GM21717 (cell line): ENCODE measurements around the gene SCN8A.

Experiments
- ATAC-seq: cut with Tn5 transposase; IDR thresholded peaks from one replicate; pipeline ENCODE4 v1.9.1; 2021; ENCODE audit warnings: mild to moderate bottlenecking, moderate library complexity; ENCODE audit not compliant: unreplicated experiment

The SCN8A gene

DNA sequence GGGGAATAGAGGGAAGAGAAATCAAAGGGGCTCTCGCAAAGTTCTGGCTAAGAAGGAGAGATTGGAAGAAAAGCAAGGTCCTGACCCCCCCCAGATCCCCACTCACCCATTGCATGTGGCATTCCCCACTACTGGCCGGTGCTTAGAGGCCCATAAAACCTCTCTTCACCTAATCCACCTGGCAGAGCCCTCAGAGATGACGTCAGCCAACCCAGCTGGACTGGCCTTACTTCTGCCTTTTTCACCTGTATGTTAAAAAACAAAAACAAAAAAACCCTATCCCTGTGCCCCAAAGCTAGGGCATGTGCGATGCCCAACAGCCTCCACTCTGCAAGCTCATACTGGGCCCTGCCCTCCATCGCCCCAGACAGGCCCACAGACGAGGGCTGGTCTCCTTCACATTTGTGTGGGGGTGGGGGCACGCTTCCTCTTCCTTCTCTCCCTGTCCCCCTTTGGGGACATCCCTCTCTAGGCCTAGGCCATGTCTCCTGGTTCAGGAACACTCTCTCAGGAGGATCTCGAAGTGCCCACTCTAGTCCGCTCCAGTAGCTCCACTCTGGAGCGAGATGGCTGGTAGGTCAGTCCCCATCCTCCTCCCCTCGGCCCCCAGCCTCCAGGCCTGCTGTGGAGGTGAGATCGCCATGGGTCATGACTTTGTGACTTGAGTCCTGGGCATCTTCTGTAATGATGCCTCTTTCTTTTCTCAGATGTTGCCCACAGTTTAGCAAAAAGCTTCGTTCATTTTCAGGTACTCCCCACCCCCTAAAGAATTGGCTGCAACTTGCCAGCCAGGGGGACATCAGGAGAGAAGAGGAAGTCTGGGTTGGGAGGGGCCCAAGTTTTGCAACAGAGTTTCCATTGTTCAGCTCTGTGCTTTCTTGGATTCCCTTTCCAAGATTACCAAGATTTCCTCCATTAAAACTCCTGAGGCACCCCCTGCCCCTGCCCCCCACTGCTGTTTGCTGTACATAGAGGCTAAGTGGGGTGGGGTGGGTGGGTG, 220.5 kb downstream of the SCN8A start:
- ATAC-seq = no peak

DNA sequence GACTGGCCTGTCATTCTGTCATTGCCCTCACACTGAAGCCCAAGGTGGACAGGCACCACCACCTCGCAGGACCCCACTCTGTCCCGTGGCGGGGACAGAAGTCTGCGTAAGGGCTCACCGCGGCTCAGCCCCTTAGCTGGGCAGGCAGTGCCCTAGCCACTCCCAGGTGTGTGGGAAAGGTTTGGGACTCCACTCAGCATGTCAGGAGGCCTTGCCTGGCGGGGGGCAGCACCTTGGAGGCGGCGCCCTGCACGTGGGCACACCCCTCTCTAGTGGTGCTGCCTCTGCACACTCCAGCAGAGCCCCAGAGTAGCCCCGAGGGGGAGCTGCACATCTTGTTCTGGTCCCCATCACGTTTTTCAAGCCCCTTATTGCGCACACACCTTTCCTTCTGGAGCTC, 221.8 kb downstream of the SCN8A start:
- no peak for ATAC-seq

DNA sequence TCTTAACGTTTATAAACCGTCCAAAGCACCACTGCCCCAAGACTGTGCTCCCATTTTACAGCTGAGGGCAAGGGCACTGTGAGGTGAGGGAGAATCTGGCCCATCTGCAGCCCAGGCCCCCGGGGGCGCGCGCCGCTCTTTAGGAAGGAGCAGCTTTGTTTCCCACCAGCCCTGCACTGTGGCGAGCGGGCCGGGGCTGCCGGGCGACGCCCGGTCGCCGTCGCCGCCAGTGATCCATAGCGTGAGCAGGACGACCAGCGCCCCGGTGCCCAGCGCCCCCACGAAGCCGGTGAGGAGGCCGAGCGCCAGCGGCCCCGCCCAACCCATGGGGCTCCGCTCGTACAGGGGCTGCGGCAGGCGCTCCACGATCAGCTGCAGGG, 222.9 kb downstream of the SCN8A start:
- ATAC-seq = no peak

DNA sequence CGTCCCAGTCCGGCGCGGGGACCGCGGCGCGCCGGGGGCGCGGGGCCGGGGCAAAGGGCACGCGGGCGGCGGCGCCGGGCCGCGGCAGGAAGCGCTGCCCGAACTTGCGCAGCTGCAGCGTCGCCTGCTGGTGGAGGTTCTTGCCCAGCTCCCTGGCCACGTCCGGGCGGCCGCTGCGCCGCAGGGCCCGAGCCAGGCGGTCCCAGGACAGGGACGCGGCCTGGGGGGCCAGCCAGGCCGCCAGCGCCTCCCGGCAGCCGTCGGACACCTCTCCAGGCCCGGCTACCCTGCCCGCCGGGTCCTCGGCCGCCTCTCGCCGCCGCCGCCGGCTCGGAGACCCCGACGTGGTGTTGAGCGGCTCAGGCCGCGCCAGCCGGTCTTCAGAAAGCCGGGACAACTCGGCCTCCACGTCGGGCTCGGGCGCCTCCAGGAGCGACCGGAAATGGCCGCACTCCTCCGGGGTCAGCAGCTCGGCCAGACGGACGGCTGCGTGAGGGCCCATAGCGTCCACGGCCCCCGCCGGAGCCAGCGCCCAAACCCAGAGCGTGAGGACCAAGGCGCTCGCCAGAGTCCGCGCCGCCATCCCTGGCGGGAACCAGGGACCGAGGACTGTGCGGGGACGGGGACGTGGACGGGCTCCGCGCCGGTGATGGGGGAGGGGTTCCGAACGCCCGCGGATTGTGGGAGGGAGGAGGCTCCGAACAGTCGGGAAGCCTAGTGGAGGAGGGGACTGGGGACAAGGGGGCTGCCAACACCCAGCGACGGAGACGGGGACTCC, 223.5 kb downstream of the SCN8A start:
- ATAC-seq = no peak

DNA sequence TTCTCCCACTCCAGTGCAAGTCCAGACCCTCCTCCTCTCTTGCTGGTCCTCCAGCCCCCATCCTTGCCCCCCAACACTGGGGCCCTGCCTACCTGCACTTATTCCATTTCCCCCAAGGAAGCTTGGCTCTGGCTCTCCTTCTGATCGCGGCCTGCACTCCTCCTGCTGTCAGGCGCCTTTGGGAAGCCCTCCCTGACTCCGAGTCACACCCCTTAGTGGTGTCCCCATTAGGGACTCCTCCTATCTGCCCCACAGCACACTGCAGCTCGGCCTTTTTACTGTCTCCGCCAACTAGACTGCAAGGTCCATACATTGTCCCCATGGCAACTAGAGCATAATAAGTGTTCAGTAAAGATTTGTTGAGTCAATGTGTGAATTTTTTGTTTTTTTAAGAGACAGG, 224.5 kb downstream of the SCN8A start:
- ATAC-seq = no peak

DNA sequence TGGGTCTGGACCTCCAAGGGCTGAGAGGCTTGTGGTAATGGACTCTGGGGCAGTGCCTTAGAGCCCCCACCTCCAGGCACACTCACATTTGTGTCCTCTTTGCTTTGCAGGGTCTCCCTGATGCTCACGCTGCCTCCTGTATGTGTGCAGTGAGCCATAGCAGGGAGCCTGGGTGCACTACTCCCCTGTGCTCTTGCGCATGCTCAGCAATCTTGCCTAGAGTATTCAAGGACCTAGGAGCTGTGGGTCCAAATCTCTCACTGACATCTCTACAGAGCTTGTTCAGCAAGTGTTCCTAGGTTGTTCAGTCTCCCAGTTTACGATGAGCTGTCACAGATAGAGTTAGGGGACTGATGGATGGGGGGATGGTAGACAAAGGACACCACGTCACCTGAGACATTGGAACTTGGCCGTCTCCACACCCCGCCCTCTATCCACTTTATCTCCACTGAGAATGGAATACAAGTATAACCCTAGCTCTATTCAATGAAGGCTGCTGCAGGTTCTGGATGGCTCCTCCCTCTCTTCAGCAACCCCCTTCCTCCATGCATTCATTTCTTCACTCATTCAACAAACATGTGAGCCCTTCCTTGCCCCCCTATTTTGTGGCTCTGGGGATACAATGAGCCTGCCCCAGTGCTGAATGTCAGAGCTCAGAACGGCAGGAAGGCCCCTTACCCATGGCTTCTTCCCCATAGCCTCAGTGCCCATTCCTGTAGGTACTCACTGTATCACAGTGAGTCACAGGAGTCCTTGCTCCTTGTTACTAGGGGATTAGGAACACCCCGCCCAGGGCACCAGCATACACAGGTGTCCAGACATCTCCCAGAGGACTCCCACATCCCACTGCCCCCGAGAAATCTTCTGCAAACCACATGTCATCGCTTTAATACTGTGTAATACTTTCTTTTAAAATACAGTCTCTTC, 226.3 kb downstream of the SCN8A start:
- ATAC-seq = no peak

DNA sequence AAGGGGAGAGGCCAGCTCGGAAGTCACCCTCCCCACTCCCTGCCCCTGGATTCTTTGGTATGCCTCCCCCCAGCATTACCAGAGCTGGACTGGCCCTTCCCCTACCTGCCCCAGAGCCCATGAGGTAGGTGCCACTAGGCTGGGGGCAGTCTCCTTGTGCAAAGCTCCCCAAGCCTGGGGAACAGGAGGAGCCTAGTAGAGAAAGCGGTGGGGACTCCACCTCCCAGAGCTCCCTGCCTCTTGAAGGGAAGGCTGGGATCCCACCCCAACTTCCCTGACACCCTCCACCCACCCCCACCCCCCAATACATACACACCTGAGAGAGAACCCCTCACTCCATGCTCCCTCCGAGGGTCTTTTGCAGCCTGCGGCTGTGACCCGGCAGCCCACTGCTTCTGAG, 227.1 kb downstream of the SCN8A start:
- no peak for ATAC-seq

DNA sequence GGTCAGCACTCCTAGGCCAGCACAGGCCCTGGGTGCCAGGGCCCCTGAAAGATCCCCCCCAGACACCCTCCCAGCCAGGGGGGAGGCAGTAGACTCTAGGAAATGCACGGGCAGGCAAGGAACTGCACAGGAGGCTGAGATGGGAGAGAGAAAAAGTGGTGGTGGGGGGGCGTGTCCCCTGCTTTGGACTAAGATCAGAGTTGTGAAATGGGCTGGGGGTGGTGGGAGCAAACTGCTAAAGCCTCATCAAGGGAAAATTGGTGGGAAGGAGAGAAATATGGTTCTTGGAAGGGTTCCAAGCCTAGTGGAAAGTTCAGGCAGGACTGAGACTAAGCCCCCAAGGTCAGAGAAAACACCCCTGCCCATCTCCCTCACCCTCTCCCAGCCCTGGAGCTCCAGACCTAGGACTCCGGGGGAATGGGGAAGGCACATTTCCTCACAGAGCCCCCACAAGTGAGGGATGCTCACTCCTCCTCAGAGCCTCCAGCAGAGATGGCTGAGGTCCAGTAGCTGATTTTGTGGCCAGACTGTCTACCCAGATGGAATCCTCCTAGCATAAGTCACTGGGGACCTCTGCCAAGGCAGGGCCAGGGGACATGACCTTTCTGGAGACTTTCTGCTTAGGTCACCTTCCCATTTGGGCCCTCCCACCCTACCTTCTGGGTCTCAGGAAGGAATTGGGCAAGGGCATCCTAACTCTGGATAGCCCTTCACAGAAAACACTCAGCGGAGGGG, 227.7 kb downstream of the SCN8A start:
- no peak for ATAC-seq

DNA sequence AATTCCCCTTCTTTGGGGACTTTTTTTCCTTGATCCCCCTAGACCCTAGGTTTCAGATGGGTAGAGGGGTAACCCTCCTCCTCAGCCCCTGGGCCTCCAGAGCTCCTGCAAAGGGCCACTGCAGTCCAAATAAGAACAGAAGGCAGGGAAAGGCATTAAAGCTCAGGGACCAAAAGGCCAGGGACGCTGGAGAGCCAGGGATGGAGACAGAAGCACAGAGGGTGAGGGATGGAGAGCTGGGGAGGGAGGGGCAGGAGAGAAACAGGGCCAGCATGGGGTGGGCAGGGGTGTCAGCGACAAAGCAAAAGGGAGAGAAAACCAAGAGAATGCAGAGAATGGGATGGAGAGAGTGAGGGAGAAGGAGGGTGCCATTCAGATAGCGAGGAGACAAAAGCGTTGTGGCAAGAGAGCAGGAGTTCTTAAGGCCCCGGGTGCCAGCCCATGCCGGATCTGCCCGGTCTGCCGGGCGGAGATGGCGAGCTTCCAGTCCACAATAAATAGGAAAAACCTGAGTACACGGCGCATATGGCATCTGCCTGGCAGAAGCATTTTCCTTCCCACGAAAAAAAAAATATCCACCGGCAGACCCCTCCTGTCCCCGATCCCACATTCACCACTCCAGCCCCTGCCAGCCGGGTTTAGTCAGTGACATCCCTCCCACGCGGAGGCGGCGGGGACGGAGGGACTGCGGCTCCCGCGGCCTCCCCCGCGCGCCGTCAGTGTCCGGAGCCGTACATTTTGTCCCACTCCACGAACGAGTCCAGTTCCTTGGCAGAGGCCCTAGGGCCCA, 228.9 kb downstream of the SCN8A start:
- no peak for ATAC-seq

DNA sequence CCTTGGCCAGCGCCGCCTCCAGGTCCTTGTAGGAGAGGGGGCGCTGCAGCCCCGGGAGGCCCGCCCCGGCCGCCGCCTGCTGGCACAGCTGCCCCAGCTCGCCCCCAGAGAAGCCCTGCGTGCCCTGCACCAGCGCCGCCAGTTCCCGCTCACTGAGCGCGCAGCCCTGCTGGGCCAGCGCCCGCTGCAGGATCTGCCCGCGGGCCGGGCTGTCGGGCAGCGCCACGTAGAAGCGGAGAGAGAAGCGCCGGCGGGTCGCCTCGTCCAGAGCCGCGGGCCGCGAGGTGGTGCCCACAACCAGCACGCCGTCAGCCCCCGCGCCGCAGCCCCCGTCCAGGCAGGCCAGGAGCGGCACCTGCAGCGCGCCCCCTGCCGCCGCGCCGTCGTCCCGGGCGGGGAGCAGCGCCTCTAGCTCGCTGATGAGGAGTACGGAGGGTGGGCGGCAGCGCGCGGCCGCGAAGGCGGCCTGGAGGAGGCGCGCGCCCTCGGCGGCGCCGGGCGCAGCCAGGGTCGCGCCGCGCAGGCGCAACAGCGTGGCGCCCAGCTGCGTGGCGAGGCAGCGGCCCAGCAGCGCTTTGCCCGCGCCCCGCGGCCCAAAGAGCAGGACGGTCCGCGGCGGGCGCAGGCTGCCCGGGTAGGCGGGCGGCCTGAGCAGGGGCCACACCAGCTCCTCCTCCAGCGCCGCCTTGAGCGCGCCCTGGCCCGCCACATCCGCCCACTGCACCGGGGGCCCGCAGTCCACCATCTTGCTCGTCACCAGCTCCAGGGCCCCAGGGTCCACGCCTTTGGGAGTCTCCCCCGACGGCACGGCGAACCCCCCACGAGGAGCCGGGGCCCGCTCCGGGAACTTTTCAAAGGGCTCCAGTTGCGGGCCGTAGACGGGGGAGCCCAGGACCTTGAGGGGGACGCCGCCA, 229.8 kb downstream of the SCN8A start:
- ATAC-seq = no peak

DNA sequence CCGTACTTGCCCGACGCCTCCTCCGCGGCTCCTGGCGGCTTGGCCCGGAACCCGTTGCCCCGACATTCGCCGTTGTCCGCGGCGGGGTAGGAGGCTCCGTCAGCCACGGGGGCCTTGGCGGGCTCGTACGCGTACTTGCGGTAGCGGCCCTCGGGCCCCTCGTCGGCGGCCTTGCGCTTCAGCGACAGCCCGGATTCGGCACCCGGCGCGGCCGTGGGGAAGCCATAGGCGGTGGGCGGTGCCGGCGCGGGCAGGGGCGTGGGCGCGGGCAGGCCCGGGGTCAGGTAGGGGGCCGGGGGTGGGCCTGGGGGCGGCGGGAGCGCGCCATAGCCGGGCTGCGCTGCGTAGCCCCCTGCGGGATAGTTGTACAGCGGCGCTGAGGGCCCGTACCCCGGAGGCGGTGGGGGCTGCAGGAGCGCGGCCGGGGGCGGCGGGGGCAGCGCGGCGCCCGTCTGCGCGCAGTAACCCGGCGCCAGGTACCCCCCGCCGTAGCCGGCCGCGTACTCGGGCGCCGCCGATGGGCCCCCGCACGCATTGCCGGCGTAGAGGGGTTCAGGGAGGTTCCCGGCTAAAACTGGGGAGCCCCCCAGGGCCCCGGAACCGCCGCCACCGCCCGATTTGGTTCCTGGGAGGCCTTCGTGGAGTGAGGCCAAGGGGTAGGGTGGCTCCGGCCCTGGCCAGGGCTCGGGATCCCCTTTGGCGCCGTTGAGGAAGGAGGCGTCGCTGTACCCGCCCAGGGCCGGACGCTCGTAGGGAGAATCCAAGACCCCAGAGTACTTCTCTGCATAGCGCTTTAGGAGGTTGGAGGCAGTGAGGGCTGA, 230.6 kb downstream of the SCN8A start:
- no peak for ATAC-seq

DNA sequence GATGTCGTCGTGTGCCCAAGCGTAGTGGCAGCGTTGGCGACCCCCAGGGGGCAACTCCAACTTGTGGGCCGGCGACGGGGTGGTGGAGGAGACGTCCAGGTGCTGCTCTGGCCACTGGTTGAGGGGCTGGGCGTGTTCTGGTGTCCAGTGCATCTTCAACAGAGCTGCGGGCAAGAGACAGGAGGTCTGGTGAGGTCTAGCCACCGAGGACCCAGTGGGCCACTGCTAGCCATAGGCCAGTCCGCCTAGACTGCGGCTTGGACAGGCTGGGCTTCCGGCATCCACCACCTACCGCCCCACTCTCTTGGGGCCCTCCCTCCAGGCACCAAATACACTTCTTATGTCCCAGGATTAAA, 231.2 kb downstream of the SCN8A start:
- no peak for ATAC-seq

DNA sequence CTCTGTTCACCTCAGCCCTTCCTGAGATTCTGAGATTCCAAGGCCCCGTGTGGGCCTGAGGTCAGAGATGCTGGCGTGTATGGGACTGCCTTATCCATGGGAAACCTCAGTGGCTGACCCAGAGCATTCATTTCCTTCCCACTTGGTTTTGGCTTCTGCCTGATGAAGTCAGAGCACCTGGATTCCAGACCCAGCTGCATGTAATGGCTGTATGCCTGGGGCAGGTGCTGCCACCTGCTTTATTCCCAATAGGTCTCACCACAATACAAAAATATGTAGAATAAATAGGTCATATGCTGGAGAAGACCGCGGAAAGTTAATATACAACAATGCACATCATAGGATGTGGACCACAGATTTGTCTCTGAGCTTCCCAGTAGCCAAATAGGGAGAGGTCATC, 231.9 kb downstream of the SCN8A start:
- ATAC-seq = no peak

DNA sequence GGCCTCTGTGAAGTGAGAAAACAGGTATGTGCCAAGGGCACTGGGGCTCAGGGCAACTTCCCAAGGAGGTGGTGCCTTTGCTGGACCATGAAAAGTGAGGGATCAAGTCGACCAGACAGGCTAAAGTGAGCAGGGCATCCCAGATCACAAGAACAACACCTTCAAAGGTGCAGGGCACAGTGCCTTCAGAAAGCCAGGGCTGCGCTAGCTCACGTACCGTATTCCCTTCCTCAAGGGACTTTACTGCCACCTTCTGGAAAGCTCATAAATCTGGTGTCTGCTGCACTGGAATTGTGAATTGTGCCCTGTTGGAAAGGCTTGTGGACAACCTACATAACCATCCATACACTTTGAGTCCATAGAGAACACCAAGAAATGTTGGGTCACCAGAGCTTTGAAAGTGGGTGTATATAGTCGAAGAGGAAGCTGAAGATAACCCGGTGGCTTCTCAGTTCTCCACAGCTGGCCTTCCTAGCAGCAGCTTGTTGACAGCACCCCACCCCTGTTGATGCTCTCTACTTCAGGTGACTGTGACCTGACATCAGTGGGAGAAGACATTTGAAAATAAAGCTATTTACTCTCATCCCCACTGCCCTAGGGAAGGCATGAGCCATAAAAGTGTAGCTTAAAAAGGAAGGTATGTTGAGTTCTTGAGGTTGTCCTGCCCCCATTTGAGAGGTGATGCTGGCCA, 233.0 kb downstream of the SCN8A start:
- no peak for ATAC-seq

DNA sequence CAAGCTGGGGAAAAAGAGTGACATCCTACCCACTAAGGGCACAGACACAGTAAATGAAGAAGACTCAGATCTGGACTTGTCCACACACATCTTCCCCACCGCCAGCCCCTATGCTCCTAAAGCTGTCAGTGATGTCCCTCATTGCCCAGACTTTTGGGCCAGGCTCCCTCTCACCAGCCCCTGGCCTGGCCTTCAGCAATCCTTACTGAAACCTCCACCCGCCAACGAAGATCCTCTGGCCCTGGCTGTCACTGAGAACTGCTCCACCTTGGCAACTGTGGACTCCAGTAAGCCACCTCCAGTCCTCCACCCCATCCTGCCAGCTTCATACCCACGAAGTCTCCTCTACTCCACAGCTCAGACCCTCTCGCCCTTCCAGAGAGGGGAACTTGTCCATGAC, 234.2 kb downstream of the SCN8A start:
- no peak for ATAC-seq

DNA sequence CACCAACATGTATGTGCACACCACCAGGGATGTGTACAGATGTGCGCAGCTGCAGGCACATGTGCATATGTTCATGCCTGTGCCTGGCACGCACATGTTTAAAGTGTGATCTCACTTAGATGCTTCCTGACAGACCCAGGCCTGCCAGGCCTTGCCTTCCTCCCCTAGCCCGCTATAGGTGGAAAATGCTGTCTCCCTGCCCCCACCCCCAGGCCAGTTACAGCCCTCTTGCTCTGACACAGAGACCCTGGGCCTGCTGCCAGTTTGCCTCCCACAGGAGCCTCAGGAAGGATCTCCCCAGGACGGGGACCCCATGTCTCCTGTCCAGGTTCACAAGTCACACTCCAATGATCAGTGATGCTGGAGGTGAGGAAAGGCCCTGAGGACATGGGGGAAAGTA, 235.8 kb downstream of the SCN8A start:
- ATAC-seq = no peak
